WTC11 (cell line): ENCODE results near the gene OVOL2. TPM values are rescaled to one million over a fixed set of nuclear protein-coding genes. Genes with fewer than 3 reads are reported as not detected.

ENCODE experiments used
- ATAC-seq: fragments of 200-7000 bp; cut with Tn5 transposase; 2 replicates; pipeline ENCODE4 v1.10.0; 2021; ENCODE audit warnings: mild to moderate bottlenecking, moderate library complexity
- CTCF ChIA-PET: fragments of 300-600 bp; sonication (Branson Sonifier 250); formaldehyde crosslinking; loops from one replicate; lab custom pipeline; 2021; ENCODE audit warnings: antibody characterized with exemption; lab: Charles Lee
- POLR2A ChIA-PET: fragments of 350-600 bp; sonication (Branson Sonifier 250); formaldehyde crosslinking; loops from one replicate; lab custom pipeline; 2021; ENCODE audit warnings: antibody characterized with exemption; lab: Charles Lee
- DNase-seq: peaks from one replicate; pipeline ENCODE4 v3.0.0; 2021; ENCODE audit warnings: low spot score
- H3K27ac Mint-ChIP-seq: 2 replicates; pipeline ENCODE4 v1.8.0; 2021; ENCODE audit warnings: mixed read lengths
- H3K27me3 Mint-ChIP-seq: 2 replicates; pipeline ENCODE4 v1.8.0; 2021; ENCODE audit warnings: low read depth, mild to moderate bottlenecking, moderate library complexity, mixed read lengths
- H3K36me3 Mint-ChIP-seq: 2 replicates; pipeline ENCODE4 v1.8.0; 2021; ENCODE audit warnings: mixed read lengths
- H3K4me1 Mint-ChIP-seq: 2 replicates; pipeline ENCODE4 v1.8.0; 2022; ENCODE audit warnings: mixed read lengths
- H3K4me3 Mint-ChIP-seq: 2 replicates; pipeline ENCODE4 v1.8.0; 2021; ENCODE audit warnings: mild to moderate bottlenecking, moderate library complexity, mixed read lengths
- H3K9me3 Mint-ChIP-seq: 2 replicates; pipeline ENCODE4 v1.8.0; 2021; ENCODE audit warnings: mixed read lengths
- ETV6 ChIP-seq: sonication (generic); formaldehyde crosslinking; IDR thresholded peaks from 2 replicates; pipeline ENCODE4 v1.8.1; 2022; ENCODE audit warnings: mild to moderate bottlenecking, missing genetic modification reagents
- GABPB1 ChIP-seq: sonication (generic); formaldehyde crosslinking; IDR thresholded peaks from 2 replicates; pipeline ENCODE4 v1.8.1; 2023; ENCODE audit warnings: mild to moderate bottlenecking, missing genetic modification reagents
- GTF2I ChIP-seq: fragments of 250-450 bp; sonication (Bioruptor Pico); conservative IDR thresholded peaks from 2 replicates; pipeline ENCODE4 v1.4.0; 2021; ENCODE audit warnings: mild to moderate bottlenecking
- HMGA2 ChIP-seq: fragments of 250-450 bp; sonication (Bioruptor Pico); IDR thresholded peaks from 2 replicates; pipeline ENCODE4 v1.4.0; 2021; ENCODE audit warnings: mild to moderate bottlenecking, moderate library complexity
- IRF2 ChIP-seq: sonication (generic); formaldehyde crosslinking; IDR thresholded peaks from 2 replicates; pipeline ENCODE4 v1.8.0; 2022; ENCODE audit warnings: low read depth, missing genetic modification reagents, borderline replicate concordance
- KAT7 ChIP-seq: sonication (generic); formaldehyde crosslinking; IDR thresholded peaks from 2 replicates; pipeline ENCODE4 v1.8.1; 2023; ENCODE audit warnings: missing genetic modification reagents, mild to moderate bottlenecking, borderline replicate concordance
- NFE2L1 ChIP-seq: sonication (generic); formaldehyde crosslinking; IDR thresholded peaks from 2 replicates; pipeline ENCODE4 v1.8.1; 2023; ENCODE audit warnings: missing genetic modification reagents
- PRRX2 ChIP-seq: fragments of 250-450 bp; sonication (Bioruptor Pico); IDR thresholded peaks from 2 replicates; pipeline ENCODE4 v1.8.0; 2021; ENCODE audit warnings: mild to moderate bottlenecking
- RELA ChIP-seq: sonication (generic); formaldehyde crosslinking; IDR thresholded peaks from 2 replicates; pipeline ENCODE4 v1.8.1; 2022; ENCODE audit warnings: missing genetic modification reagents, mild to moderate bottlenecking, borderline replicate concordance
- TEAD4 ChIP-seq: sonication (generic); formaldehyde crosslinking; IDR thresholded peaks from 2 replicates; pipeline ENCODE4 v1.8.0; 2022; ENCODE audit warnings: mild to moderate bottlenecking, missing genetic modification reagents
- ZNF138 ChIP-seq: sonication (generic); formaldehyde crosslinking; conservative IDR thresholded peaks from 2 replicates; pipeline ENCODE4 v1.8.1; 2022; ENCODE audit warnings: mild to moderate bottlenecking, moderate library complexity, missing genetic modification reagents
- ZNF263 ChIP-seq: sonication (generic); formaldehyde crosslinking; IDR thresholded peaks from 2 replicates; pipeline ENCODE4 v1.8.1; 2022; ENCODE audit warnings: low read depth, mild to moderate bottlenecking, moderate library complexity, missing genetic modification reagents
- ZNF317 ChIP-seq: sonication (generic); formaldehyde crosslinking; IDR thresholded peaks from 2 replicates; pipeline ENCODE4 v1.8.1; 2023; ENCODE audit warnings: low read depth, mild to moderate bottlenecking, moderate library complexity, missing genetic modification reagents, borderline replicate concordance
- ZNF396 ChIP-seq: fragments of 250-450 bp; sonication (Bioruptor Pico); IDR thresholded peaks from 2 replicates; pipeline ENCODE4 v1.8.0; 2021; ENCODE audit warnings: mild to moderate bottlenecking, moderate library complexity, borderline replicate concordance
- total RNA-seq: library from RNA; stranded (reverse); gene quantifications from 3 replicates; pipeline ENCODE4 v1.2.3, GENCODE V29; 2021
- TF ChIP-seq, protein P1 (sequence below): sonication (generic); formaldehyde crosslinking; IDR thresholded peaks from 2 replicates; pipeline ENCODE4 v1.8.0; 2022; ENCODE audit warnings: mild to moderate bottlenecking, missing genetic modification reagents
- TF ChIP-seq, protein P2 (sequence below): sonication (generic); formaldehyde crosslinking; IDR thresholded peaks from 2 replicates; pipeline ENCODE4 v1.8.0; 2022; ENCODE audit warnings: mild to moderate bottlenecking, missing genetic modification reagents
- TF ChIP-seq, protein P3 (sequence below): sonication (generic); formaldehyde crosslinking; conservative IDR thresholded peaks from 2 replicates; pipeline ENCODE4 v1.8.1; 2022; ENCODE audit warnings: mild to moderate bottlenecking, missing genetic modification reagents
- TF ChIP-seq, protein P4 (sequence below): fragments of 250-450 bp; sonication (Bioruptor Pico); IDR thresholded peaks from 2 replicates; pipeline ENCODE4 v1.9.0; 2021; ENCODE audit warnings: mild to moderate bottlenecking
- TF ChIP-seq, protein P5 (sequence below): sonication (generic); formaldehyde crosslinking; IDR thresholded peaks from 2 replicates; pipeline ENCODE4 v1.8.0; 2023; ENCODE audit warnings: missing genetic modification reagents, mild to moderate bottlenecking, borderline replicate concordance
- TF ChIP-seq, protein P6 (sequence below): sonication (generic); formaldehyde crosslinking; IDR thresholded peaks from 2 replicates; pipeline ENCODE4 v1.8.1; 2023; ENCODE audit warnings: mild to moderate bottlenecking, missing genetic modification reagents, moderate library complexity
- TF ChIP-seq, protein P7 (sequence below): sonication (generic); formaldehyde crosslinking; IDR thresholded peaks from 2 replicates; pipeline ENCODE4 v1.8.1; 2023; ENCODE audit warnings: mild to moderate bottlenecking, missing genetic modification reagents

The OVOL2 gene
- total RNA-seq, 1 experiment from 2014 or later = 9.8 TPM

DNA sequence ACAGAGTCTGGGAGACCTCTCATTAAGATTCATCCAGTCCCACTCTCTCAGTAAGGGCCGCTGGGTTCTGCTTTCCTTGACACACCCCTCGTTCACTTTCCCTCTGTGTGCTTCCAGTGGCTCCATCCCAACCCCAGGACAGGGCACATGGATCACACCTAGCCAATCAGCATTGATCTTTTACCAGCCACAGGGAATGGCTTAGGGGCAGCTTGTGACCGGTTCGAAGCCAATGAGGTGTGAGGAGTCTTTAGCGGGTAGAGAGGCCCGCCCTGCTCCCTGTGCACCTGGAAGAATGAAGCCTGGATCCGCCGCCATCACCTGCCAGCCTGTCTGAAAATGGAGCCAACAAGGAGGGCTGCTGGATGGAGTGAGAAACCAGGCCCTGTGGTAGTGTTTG lies 35.2 kb upstream of the OVOL2 start (continued):
- TF ChIP-seq, protein P1, sequence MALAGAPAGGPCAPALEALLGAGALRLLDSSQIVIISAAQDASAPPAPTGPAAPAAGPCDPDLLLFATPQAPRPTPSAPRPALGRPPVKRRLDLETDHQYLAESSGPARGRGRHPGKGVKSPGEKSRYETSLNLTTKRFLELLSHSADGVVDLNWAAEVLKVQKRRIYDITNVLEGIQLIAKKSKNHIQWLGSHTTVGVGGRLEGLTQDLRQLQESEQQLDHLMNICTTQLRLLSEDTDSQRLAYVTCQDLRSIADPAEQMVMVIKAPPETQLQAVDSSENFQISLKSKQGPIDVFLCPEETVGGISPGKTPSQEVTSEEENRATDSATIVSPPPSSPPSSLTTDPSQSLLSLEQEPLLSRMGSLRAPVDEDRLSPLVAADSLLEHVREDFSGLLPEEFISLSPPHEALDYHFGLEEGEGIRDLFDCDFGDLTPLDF (CRISPR knock-in tag) = no peak
- TF ChIP-seq, protein P2, sequence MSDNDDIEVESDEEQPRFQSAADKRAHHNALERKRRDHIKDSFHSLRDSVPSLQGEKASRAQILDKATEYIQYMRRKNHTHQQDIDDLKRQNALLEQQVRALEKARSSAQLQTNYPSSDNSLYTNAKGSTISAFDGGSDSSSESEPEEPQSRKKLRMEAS (CRISPR knock-in tag) = peak; percentile 42; the same call in 1 of the 2 replicates

DNA sequence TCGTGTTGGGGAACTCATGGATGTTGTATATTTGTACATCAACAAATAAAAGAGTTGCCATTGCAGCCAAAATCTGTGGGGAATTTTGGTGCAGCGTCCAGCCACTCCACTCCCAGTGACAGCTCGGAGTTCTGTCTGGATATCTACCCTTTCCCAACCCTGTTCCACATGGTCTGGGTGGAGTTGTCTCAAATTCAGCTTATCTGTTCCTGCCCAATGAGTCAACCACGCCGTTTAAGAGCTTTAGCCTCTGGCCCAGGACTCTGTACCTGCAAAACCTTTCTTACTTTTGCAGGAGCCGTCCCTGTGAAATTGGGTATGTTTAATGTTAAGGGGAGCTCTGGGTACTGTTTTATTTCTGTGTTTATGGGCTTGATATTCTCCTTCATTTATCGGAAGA lies 33.9 kb upstream of the OVOL2 start:
- TF ChIP-seq PRRX2 (no peak), GTF2I (CRISPR knock-in tag) (no peak), HMGA2 (CRISPR knock-in tag) (no peak), ETV6 (no peak), ZNF138 (no peak), ZNF396 (no peak)
- TF ChIP-seq, protein P3, sequence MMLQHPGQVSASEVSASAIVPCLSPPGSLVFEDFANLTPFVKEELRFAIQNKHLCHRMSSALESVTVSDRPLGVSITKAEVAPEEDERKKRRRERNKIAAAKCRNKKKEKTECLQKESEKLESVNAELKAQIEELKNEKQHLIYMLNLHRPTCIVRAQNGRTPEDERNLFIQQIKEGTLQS = no peak
- TF ChIP-seq, protein P4, sequence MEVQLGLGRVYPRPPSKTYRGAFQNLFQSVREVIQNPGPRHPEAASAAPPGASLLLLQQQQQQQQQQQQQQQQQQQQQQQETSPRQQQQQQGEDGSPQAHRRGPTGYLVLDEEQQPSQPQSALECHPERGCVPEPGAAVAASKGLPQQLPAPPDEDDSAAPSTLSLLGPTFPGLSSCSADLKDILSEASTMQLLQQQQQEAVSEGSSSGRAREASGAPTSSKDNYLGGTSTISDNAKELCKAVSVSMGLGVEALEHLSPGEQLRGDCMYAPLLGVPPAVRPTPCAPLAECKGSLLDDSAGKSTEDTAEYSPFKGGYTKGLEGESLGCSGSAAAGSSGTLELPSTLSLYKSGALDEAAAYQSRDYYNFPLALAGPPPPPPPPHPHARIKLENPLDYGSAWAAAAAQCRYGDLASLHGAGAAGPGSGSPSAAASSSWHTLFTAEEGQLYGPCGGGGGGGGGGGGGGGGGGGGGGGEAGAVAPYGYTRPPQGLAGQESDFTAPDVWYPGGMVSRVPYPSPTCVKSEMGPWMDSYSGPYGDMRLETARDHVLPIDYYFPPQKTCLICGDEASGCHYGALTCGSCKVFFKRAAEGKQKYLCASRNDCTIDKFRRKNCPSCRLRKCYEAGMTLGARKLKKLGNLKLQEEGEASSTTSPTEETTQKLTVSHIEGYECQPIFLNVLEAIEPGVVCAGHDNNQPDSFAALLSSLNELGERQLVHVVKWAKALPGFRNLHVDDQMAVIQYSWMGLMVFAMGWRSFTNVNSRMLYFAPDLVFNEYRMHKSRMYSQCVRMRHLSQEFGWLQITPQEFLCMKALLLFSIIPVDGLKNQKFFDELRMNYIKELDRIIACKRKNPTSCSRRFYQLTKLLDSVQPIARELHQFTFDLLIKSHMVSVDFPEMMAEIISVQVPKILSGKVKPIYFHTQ = no peak
- TF ChIP-seq, protein P5, sequence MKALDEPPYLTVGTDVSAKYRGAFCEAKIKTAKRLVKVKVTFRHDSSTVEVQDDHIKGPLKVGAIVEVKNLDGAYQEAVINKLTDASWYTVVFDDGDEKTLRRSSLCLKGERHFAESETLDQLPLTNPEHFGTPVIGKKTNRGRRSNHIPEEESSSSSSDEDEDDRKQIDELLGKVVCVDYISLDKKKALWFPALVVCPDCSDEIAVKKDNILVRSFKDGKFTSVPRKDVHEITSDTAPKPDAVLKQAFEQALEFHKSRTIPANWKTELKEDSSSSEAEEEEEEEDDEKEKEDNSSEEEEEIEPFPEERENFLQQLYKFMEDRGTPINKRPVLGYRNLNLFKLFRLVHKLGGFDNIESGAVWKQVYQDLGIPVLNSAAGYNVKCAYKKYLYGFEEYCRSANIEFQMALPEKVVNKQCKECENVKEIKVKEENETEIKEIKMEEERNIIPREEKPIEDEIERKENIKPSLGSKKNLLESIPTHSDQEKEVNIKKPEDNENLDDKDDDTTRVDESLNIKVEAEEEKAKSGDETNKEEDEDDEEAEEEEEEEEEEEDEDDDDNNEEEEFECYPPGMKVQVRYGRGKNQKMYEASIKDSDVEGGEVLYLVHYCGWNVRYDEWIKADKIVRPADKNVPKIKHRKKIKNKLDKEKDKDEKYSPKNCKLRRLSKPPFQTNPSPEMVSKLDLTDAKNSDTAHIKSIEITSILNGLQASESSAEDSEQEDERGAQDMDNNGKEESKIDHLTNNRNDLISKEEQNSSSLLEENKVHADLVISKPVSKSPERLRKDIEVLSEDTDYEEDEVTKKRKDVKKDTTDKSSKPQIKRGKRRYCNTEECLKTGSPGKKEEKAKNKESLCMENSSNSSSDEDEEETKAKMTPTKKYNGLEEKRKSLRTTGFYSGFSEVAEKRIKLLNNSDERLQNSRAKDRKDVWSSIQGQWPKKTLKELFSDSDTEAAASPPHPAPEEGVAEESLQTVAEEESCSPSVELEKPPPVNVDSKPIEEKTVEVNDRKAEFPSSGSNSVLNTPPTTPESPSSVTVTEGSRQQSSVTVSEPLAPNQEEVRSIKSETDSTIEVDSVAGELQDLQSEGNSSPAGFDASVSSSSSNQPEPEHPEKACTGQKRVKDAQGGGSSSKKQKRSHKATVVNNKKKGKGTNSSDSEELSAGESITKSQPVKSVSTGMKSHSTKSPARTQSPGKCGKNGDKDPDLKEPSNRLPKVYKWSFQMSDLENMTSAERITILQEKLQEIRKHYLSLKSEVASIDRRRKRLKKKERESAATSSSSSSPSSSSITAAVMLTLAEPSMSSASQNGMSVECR = no peak
- TF ChIP-seq, protein P6, sequence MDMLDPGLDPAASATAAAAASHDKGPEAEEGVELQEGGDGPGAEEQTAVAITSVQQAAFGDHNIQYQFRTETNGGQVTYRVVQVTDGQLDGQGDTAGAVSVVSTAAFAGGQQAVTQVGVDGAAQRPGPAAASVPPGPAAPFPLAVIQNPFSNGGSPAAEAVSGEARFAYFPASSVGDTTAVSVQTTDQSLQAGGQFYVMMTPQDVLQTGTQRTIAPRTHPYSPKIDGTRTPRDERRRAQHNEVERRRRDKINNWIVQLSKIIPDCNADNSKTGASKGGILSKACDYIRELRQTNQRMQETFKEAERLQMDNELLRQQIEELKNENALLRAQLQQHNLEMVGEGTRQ (CRISPR knock-in tag) = no peak
- Mint-ChIP-seq H3K27me3 (peaks cover 4% of the 10 kb centered on the region), H3K4me3 (no peak overlapping the region), H3K9me3 (no peaks in the 10 kb centered on the region), H3K27ac (no peak overlapping the region), H3K4me1 (peaks cover 9% of the 10 kb centered on the region), H3K36me3 (no peaks in the 10 kb centered on the region)
- no peak for DNase-seq
- CTCF ChIA-PET = interaction anchor here (1.0 to 1.7 kb wide), 2 partner anchors 10 to 34 kb away, joined by 3 read pairs; partner anchors contain the start of gene OVOL2
- no peak for ATAC-seq
- POLR2A ChIA-PET = no interaction called here

DNA sequence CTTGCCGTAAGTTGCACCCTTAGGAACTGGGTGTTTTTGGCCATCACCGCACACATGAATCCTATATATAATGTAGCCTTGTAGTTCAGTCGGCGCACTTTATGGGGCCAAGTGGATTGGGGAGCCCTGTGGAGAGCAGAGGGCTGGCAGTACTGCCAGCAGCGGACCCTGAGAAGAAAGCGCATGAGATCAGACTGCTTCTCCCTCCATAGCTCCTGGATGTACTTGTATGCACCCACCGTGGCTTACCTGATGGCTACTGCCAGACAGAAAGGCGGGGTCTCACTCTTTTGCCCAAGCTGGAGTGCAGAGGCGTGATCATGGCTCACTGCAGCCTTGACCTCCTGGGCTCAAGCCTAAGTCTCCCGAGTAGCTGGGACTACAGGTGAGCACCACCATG lies 32.8 kb upstream of the OVOL2 start:
- H3K27me3 Mint-ChIP-seq = peaks cover 4% of the 10 kb centered on the region
- no peak overlapping the region for H3K4me3 Mint-ChIP-seq
- no peaks in the 10 kb centered on the region for H3K36me3 Mint-ChIP-seq
- TF ChIP-seq IRF2 (CRISPR knock-in tag) (no peak), GABPB1 (no peak), PRRX2 (no peak), KAT7 (no peak), ZNF263 (CRISPR knock-in tag) (no peak), NFE2L1 (CRISPR knock-in tag) (no peak), ZNF317 (CRISPR knock-in tag) (no peak), TEAD4 (CRISPR knock-in tag) (no peak), RELA (no peak)
- TF ChIP-seq, protein P6 (CRISPR knock-in tag) = no peak
- TF ChIP-seq, protein P7, sequence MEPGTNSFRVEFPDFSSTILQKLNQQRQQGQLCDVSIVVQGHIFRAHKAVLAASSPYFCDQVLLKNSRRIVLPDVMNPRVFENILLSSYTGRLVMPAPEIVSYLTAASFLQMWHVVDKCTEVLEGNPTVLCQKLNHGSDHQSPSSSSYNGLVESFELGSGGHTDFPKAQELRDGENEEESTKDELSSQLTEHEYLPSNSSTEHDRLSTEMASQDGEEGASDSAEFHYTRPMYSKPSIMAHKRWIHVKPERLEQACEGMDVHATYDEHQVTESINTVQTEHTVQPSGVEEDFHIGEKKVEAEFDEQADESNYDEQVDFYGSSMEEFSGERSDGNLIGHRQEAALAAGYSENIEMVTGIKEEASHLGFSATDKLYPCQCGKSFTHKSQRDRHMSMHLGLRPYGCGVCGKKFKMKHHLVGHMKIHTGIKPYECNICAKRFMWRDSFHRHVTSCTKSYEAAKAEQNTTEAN (CRISPR knock-in tag) = no peak

More for the DNA sequence above, 32.8 kb upstream of the OVOL2 start:
- H3K4me1 Mint-ChIP-seq = peaks cover 10% of the 10 kb centered on the region
- DNase-seq = no peak
- ATAC-seq = no peak
- CTCF ChIA-PET = interaction anchor here (1.1 to 1.7 kb wide), 2 partner anchors 33 to 85 kb away, joined by 3 to 5 read pairs; partner anchors contain the start of gene OVOL2
- POLR2A ChIA-PET = no interaction called here
- no peaks in the 10 kb centered on the region for H3K9me3 Mint-ChIP-seq
- no peak overlapping the region for H3K27ac Mint-ChIP-seq
